NOMO-1 treated with dmso at 0.1 percent for 144 hours (cell line): Measurements from ENCODE around the gene FGF2.
"Not testable (repeated sequence)": the region's sequence is repeated elsewhere in the genome, so short reads cannot be mapped to it uniquely, and the experiment has no call there.

Source experiments
- DNase-seq: peaks from one replicate; lab custom pipeline; 2025; ENCODE audit not compliant: unreplicated experiment; lab: John Stamatoyannopoulos, UW

Gene FGF2

DNA sequence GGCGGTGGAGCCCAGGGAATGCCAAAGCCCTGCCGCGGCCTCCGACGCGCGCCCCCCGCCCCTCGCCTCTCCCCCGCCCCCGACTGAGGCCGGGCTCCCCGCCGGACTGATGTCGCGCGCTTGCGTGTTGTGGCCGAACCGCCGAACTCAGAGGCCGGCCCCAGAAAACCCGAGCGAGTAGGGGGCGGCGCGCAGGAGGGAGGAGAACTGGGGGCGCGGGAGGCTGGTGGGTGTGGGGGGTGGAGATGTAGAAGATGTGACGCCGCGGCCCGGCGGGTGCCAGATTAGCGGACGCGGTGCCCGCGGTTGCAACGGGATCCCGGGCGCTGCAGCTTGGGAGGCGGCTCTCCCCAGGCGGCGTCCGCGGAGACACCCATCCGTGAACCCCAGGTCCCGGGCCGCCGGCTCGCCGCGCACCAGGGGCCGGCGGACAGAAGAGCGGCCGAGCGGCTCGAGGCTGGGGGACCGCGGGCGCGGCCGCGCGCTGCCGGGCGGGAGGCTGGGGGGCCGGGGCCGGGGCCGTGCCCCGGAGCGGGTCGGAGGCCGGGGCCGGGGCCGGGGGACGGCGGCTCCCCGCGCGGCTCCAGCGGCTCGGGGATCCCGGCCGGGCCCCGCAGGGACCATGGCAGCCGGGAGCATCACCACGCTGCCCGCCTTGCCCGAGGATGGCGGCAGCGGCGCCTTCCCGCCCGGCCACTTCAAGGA lies at the start of gene FGF2:
Gene FGF2, plus strand, starts transcription at position 279 of the 705 bp plus-strand sequence. Its CDS starts 344 bp downstream, at position 623.
- DNase-seq: no peak

DNA sequence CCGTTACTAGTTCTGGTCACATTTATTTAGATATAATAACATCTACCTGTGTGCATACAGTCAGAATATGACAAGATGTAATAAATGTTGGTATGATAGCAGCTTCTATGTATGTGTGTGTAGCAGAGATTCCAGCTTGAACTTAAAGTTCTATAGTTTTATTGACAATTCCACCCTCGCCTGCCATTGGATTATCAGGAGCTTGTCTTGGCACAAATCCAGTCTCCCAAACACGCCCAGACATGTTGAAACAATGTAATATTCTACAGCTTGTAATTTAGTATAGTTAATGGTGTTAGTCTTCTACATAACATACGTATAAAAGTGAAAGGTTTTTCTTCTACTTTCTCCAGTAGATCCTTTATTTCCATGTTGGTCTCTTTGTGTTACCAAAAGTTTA lies 49.7 kb upstream of the FGF2 start:
- DNase-seq: no peak

DNA sequence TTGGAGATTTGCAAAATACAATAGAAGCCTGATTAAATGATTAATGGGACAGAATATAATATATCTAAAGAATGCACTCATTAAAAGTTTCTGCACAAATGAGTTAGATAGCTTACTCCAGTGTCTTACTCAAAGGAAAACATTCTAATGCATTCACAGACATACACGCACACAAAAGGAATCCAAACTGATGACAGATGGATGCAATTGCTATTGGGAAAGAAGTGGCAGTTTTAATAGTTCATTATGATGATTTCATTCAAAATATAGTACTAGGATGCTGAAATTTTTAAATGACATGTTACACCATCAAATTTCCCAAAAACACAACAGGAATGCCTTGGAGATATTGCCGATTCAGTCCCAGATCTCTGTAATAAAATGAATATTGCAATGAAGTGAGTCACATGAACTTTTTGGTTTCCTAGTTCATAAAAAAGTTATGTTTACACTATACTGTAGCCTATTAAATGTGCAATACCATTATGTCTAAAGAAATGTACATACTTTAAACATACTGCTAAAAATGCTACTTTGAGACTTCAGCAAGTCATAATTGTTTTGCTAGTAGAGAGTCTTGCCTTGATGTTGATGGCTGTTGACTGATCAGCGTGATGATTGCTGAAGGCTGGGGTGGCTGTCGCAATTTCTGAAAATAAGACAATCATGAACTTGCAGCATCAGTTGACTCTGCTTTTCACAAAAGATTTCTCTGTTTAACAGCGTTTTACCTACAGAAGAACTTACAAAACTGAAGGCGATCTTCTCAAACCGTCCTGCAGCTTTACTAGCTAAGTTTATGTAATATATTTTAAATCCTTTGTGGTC lies 48.6 kb upstream of the FGF2 start:
- no peak for DNase-seq

DNA sequence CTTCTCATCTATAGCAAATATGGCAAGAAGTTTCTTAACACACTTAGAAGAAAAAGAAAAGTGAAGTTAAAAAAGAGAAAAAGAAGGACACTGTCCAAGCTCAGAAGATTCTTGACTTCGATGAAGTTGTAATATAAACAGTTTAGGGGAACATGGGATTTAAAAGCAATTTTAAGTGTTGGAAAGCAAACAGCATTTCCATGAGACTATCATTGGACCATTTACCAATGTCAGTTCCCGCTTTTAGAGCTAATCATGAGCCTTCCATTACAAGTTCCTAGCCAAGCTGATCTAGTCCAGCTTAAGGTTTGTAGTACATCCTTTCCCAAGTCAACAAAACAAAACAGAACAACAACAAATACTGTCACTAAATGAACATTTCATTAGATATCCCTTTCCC lies 45.1 kb upstream of the FGF2 start:
- no peak for DNase-seq

DNA sequence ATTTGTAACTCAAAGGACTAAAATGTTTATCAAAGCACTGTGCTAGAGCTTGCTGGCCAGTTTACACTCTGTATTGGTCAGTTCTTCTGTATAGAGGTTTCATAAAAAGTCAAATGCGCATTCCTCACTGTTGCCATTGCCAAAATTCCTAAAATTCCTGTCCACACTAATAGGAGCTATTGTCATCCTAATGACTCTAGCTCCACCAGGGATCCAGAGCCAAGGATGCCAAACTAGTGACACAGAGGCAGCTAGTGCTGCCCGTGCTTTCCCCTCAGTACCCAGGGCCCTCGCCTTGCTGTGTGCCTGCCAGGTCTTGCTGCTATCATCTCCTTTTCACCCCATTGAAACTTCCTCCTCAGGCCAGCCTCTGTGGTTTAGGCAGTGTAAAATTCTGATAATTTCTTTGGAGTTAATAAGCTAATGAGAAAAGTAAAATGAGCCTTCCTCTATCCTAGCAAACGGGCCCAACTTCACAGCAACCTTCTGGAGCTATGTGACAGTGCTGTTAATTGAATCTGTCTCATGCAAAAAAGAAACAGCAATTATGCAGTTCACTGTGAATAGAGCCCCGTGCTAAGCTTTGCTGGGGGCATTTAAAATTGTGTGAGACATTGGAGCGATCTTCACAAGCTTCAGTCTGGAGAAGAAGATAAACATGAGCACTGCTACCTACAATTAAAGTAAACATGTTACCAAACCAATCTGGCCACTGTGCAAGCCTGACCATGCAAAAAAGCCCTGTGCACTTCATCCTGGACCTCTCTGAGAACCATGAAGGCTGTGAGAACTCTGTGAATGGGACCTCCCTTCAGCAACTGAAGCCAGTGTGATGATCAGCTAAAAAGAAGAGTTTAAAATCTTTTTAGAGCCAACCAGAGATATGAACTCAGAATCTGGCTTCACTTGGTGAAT lies 43.1 kb upstream of the FGF2 start:
- DNase-seq: no peak

DNA sequence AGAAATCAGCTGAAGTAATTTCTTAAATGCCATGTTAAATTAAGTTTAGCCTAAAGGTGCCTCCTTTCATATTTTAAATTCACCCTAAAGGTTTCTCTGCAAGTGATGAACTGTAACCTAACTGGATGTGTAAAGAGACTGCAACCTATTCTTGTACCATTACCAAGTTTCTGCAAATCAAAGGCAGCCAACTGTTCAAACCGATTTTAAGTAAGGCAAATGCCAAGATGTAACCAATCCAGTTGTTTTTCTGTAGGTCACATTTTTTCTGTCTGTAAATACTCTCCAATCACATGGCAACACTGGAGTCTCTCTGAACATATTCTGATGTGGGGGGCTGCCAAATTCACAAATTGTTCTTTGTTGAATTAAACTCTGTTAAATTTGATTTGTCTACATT lies 42.4 kb upstream of the FGF2 start:
- DNase-seq: no peak

DNA sequence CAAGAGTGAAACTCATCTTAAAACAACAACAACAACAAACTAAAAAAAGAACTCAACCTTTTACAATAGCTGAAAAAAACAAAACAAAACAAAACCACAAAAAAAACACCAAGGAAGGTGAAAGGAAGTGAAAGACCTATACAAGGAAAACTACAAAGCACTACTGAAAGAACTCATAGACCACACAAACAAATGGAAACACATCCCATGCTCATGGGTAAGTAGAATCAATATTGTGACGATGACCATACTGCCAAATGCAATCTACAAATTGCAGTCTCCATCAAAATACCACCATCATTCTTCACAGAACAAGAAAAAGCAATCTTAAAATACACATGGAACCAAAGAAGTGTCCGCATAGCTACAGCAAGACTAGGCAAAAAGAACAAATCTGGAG lies 41.5 kb upstream of the FGF2 start:
- DNase-seq: no peak

DNA sequence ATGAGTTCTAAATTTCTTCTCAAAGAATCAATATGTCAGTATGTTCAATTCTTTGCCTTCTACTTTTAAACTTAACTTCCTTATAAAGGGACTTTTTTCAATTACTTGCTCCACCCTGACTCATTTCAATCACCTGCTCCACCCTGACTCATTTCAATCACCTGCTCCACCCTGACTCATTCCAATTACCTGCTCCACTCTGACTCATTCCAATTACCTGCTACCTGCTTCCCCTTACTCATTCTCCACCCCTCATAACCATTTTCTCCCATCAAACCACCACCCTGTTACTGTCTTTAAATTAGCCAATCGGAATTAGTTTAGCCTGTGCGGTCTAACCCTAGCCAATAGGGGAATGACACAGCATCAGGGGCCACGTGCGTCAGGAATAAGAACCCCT lies 40.3 kb upstream of the FGF2 start:
- not testable (repeated sequence) for DNase-seq

DNA sequence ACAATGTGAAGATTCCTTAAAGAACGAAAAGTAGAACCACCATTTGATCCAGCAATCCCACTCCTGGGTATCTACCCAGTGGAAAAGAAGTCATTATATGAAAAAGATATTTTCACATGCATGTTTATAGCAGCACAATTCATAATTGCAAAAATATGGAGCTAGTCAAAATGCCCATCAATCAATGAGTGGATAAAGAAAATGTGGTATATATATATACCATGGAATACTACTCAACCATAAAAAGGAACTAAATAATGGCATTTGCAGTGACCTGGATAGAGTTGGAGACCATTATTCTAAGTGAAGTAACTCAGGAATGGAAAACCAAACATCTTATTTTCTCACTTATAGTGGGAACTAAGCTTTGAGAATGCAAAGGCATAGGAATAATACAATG lies 39.7 kb upstream of the FGF2 start:
- DNase-seq: not testable (repeated sequence)

DNA sequence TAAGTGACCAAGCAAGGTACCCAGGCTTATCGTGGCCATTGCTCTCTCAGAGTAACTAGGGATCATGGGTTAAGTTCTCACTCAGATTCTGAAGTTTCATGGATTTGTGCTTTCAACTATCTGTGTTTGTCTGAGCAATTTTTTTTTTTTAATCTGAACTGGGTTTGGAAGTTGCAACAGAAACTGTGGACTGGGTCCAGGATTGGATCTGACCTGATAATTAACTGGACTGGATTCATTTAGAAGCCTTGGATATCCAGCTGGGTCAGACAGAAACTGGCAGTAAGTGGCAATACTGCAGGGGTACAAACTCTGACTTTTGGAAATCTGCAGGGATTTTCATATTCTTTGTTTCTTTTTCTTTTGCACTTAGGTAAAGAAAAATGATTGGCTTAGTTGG lies 38.7 kb upstream of the FGF2 start:
- no peak for DNase-seq

DNA sequence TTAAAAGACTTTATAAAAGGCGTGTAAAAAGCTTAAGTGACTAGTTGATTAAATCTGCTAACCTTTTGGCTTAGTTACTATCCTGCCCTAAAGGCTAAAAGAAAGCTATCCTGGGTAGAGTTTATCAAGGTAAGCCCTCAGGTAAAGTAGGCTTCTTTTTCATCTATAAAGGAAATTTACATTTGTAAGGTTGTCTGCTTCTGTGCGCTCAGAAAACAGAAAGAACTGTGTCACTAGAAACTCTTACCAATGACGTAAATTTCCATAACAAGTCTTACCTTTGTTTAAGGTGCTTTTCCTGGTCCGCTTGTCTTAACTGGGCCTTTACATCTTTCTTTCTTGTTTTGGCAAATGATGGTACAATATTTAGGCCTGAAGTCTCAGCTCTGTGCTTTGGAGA lies 37.7 kb upstream of the FGF2 start:
- no peak for DNase-seq

DNA sequence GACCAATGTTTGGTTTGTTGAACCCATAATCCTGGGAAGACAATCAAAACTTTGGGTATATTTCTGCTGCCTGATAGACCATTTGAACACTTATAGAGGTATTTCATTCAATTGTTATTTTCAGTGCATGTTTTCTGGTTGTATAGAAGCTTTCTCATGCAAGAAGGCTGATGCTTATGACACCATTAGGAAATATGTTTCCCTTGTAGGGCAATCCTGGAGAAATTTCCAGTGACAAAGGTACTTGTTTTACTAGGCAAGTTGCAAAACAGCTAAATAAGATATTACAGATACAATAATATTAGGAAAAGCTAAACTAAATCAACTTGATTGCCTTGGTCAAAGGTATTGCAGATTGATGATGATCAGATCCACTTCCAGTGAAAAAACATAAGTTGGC lies 32.8 kb upstream of the FGF2 start:
- no peak for DNase-seq

DNA sequence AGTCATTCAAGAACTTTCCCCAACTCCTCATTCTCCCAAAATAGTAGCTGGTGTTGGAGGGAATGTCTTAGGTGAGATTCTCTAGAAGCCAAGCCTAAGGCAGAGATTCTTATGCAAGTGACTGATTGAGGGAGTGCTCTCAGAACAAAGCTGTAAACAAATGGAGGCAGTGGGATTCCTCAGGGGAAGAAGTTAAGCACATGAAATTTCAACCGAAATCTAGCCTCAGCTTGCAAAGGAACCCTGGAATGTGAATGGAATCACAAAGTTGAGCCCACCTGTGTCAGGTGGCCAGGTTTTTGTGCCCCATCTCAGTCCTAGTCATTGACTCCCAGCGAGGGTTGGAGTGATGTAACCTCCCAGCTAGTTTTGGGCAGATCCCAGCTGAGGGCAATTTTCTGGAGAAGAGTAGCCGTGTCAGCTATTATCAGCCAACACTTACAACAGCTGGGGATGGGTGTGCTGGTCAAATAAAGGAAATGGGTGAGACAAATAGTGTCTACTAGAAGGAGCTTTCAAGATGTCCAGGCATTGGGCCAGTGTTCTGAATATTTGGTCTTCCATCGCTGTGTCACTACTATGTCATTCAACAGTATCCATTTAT lies 29.7 kb upstream of the FGF2 start:
- DNase-seq: no peak

DNA sequence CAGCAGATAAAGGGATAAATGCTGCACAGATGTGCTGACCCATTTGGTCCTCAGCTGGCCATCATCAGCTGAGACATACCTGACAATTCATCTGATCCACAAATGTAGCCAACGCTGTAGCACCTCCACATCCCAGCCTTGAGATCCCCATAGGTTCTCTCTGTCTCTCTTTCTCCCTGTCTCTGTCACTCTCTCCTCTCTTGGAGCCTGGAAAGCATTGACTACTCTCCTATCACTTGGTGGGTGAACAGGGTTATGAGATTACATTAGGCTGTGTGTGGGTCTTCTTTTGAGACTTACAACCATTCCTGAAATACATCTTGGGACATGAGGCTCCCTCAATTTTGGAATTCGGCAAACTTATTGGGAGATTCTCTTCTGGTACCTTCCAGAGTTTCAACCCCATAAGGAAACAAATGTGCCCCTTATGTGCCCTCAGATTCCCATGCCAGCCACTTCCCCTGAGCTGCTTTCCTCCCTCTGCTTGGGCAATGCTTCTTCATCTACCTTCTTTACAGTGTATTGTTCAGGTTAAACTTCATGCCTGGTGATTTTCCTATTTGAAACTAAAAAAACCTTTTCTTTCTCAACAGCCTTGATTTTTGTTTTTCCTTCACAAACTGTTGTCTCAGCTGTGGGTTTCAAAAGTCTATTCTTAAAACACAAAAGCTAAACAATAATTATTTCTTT lies 29.1 kb upstream of the FGF2 start:
- no peak for DNase-seq

DNA sequence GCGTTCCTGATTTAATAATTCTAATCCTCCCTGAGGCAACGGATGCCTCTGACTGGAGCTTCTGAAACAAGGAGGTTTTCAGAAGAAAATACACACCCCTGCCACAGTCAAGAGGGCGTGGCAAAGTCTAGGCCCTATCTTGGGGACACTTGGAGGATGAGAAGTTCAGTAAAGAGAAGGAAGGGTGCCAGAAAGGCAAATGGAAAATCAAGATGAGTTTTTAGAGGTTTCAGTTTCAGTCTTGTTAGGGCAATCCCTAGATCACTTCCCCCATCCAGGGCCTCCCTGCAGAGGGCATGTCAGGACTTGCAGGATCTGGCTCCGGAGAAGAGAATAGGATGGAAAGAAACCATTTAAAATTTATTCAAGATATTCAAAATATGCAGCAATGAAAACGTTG lies 28.5 kb upstream of the FGF2 start:
- DNase-seq: peak; percentile 37

DNA sequence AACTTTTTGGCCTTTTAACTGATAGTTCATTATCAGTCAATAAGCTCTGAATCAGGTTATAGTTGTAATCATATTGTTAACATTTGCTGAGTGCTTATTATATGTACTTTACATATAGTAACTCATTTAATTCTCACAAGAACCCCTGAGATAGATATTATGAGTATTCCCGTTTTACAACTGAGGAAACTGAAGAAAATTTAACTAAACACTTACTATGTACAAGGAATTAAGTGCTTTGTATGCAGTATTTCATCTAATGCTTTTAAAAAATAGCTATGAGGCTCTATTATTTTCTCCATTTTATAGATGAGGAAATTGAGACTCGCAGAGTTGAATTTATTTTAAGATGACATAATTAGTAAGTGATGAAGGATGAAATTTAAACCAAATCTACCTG lies 27.7 kb upstream of the FGF2 start:
- no peak for DNase-seq

DNA sequence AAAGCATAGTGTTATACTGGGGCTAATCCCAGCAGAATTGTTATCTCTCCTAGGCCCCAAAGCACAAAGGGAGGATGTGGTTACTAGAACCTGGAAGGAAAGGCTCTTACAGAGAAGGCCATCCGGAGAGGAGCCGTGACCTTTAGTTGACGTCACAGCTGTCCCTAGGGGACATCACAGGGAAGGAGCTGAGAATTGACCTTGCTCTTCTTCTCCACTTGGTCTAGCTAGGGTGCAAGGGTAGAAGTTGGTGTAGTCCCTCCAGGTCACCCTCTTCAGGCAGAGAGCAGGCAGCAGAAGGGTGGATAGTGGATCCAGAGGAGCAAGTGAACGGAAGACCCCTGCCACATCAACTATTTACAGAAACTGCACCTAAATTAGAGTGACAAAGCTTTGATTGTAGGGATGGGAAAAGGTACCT lies 22.8 kb upstream of the FGF2 start:
- DNase-seq: no peak

DNA sequence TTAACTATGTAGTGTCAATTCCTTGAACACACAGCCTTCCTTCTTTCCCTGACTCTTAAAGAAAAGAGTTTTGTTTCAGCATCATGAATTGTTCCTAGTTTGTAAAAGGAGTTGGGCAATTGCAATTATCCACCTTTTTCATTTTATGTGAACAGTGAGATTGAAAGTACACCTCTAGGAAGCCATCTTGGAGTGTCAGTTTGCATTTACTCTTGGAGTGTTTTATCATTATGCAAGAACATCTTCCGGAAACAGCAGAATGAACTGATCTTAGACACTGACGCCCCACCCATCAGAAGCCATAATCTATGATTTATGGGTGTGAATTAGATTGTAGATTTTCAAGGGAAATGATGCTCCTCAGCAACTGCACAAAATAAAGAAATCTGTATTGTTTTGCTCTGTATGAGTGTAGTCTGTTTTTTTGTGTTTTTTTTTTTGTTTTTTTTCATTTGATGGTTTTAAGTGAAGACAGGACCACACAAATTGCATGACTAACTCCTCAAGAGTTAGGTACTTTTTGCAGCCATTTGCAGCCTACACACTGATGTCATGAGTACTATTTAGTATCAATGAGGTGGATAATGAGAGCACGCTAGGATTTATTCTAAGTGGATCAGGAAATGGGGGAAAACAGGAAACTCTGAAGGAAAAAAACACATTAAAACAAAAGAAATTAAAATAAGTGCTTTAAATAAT lies 19.5 kb upstream of the FGF2 start:
- no peak for DNase-seq

DNA sequence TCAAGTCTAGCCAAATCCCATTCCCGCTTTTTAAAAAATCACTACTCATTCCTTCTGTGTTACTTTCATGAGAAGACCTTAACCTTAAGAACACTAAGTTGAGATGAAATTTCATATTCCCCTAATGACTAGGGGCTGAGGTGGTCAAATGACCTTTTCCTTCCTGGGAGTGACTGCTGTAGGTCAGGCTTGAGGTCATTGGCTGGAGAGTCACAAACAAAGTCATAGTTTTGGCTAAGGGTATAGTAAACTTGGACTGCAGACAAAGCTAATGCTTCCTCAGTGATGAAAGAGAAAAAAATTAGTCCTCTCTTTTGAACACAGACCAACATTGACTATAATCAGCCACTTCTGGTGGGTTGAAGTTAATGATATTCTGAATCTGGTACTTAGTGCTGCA lies 16.0 kb upstream of the FGF2 start:
- no peak for DNase-seq

DNA sequence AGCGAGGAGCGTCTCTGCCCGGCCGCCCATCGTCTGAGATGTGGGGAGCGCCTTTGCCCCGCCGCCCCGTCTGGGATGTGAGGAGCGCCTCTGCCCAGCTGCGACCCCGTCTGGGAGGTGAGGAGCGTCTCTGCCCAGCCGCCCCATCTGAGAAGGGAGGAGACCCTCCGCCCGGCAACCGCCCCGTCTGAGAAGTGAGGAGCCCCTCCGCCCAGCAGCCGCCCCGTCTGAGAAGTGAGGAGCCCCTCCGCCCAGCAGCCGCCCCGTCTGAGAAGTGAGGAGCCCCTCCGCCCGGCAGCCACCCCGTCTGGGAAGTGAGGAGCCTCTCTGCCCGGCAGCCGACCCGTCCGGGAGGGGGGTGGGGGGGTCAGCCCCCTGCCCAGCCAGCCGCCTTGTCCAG lies 14.8 kb upstream of the FGF2 start:
- DNase-seq: not testable (repeated sequence)
